Measurements from ENCODE around the gene CNTN5. TPM values are rescaled to one million over a fixed set of nuclear protein-coding genes. Genes with fewer than 3 reads are reported as not detected.

The CNTN5 gene
- total RNA-seq, 1 experiment from 2014 or later, result not detected

DNA sequence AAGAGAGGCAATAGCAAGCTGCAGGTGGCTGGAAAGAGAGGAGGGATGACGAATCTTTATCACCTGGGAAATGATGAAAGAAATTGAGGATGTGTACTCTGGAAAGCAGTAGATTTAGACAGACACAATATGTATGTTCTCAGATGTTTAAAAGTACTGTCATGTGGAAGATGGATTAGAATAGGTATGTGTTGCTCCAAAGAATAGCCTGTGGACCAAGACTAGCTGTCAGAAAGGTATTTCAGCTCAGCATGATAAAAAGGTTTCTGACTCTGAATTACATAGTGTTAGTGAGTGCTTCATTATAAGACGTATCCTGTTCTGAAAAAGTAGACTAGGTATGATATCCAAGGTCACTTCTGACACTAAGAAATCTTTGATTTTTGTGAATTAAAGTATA is 322.4 kb downstream of the CNTN5 start:
- Histone ChIP-seq H3K4me1 (ENCODE audit: insufficient read depth, low read length) (no peaks in the 10 kb centered on the region), H3K4ac (ENCODE audit: low read depth, low read length) (no peak overlapping the region), H3K14ac (ENCODE audit: insufficient read depth, low read length) (no peak overlapping the region), H3K79me2 (ENCODE audit: insufficient read depth, low read length) (no peaks in the 10 kb centered on the region), H2BK120ac (ENCODE audit: low read depth, low read length, poor library complexity, severe bottlenecking) (no peak overlapping the region), H3T11ph (ENCODE audit: low read length) (no peak overlapping the region), H4K5ac (ENCODE audit: insufficient read length, low read depth, low read length) (no peak overlapping the region), H4K8ac (replicated peaks; ENCODE audit: insufficient read length, low read depth, low read length) (no peak overlapping the region), H3K23ac (ENCODE audit: insufficient read length, low read depth, low read length) (no peak overlapping the region), H3K27me3 (ENCODE audit: insufficient read depth, low read length) (no peaks in the 10 kb centered on the region), H3K27ac (ENCODE audit: insufficient read length, low read depth, low read length) (no peak overlapping the region), H3K56ac (ENCODE audit: insufficient read length, low read depth, low read length) (no peak overlapping the region), H2BK12ac (ENCODE audit: insufficient read length, low read depth, low read length) (no peak overlapping the region), H2BK5ac (ENCODE audit: insufficient read length, low read length) (no peak overlapping the region), H3K9ac (ENCODE audit: extremely low read depth, insufficient read length, low read length) (no peak overlapping the region), H2BK20ac (ENCODE audit: low read depth, low read length, poor library complexity, severe bottlenecking) (no peak overlapping the region), H3K9me3 (ENCODE audit: control insufficient read depth, low read depth, low read length) (no peaks in the 10 kb centered on the region), H3K18ac (ENCODE audit: insufficient read length, low read depth, low read length) (no peak overlapping the region), H4K20me1 (ENCODE audit: control insufficient read depth, insufficient read depth, insufficient read length) (no peaks in the 10 kb centered on the region), H3K79me1 (ENCODE audit: insufficient read depth, low read depth, low read length, poor library complexity, severe bottlenecking) (no peaks in the 10 kb centered on the region), H2AFZ (ENCODE audit: low read length) (no peak overlapping the region), H3K23me2 (ENCODE audit: insufficient read length, low read depth, low read length, poor library complexity, severe bottlenecking) (no peaks in the 10 kb centered on the region), H4K91ac (ENCODE audit: insufficient read length, low read depth, low read length) (no peak overlapping the region), H3K4me2 (ENCODE audit: insufficient read depth, insufficient read length, low read length) (no peak overlapping the region), H2AK5ac (ENCODE audit: insufficient read length, low read length) (no peak overlapping the region), H2BK15ac (ENCODE audit: low read depth, low read length) (no peak overlapping the region)
- H3K27ac Mint-ChIP-seq, result peak overlapping the region in 1 of 3 experiments; percentile 3; a peak in 1 of 7 replicates
- DNase-seq, result no peak
- H3K4me1 Mint-ChIP-seq, result peaks cover 0 to 4% of the 10 kb centered on the region in 2 experiments; a peak in 2 of 4 replicates
- H3K27me3 Mint-ChIP-seq (ENCODE audit: low read depth), result no peaks in the 10 kb centered on the region
- H3K36me3 Mint-ChIP-seq (ENCODE audit: insufficient read depth in 1 of 3, low read depth in 3 of 3), result no peaks in the 10 kb centered on the region
- H3K4me3 Mint-ChIP-seq, result no peak overlapping the region
- no peaks in the 10 kb centered on the region for H3K9me3 Mint-ChIP-seq
- no CpG with 5 or more reads among the region's 2 CpGs for WGBS (ENCODE audit: extremely low coverage, insufficient read length, low lambda C conversion rate)
- TF ChIP-seq, protein P1, sequence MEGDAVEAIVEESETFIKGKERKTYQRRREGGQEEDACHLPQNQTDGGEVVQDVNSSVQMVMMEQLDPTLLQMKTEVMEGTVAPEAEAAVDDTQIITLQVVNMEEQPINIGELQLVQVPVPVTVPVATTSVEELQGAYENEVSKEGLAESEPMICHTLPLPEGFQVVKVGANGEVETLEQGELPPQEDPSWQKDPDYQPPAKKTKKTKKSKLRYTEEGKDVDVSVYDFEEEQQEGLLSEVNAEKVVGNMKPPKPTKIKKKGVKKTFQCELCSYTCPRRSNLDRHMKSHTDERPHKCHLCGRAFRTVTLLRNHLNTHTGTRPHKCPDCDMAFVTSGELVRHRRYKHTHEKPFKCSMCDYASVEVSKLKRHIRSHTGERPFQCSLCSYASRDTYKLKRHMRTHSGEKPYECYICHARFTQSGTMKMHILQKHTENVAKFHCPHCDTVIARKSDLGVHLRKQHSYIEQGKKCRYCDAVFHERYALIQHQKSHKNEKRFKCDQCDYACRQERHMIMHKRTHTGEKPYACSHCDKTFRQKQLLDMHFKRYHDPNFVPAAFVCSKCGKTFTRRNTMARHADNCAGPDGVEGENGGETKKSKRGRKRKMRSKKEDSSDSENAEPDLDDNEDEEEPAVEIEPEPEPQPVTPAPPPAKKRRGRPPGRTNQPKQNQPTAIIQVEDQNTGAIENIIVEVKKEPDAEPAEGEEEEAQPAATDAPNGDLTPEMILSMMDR (conservative IDR thresholded peaks at IDR 0.05), result no peak
